Measurements from ENCODE around the gene PCSK2.

Gene PCSK2

GRCh38 chr20:17343656-17344452, 117.0 kb downstream of the PCSK2 start:
- no peak overlapping the region for H3K9ac ChIP-seq (ENCODE audit: low read length)
- no peaks in the 10 kb centered on the region for H3K9me2 ChIP-seq (replicated peaks; ENCODE audit: insufficient read depth, low read length)
- H4K20me1 ChIP-seq (ENCODE audit: insufficient read depth, low read length), result no peaks in the 10 kb centered on the region
- no peaks in the 10 kb centered on the region for H3K27me3 ChIP-seq (replicated peaks; ENCODE audit: insufficient read depth, low read length)
- no peaks in the 10 kb centered on the region for H3K79me2 ChIP-seq (ENCODE audit: low read length)
- H2AFZ ChIP-seq (ENCODE audit: low read length), result no peak overlapping the region
- TF ChIP-seq EZH2 (optimal IDR thresholded peaks at IDR 0.05; ENCODE audit: low read depth, low read length) (no peak), EZH2phosphoT487 (IDR thresholded peaks at IDR 0.05; ENCODE audit: low read length) (no peak)
- TF ChIP-seq, protein P1, sequence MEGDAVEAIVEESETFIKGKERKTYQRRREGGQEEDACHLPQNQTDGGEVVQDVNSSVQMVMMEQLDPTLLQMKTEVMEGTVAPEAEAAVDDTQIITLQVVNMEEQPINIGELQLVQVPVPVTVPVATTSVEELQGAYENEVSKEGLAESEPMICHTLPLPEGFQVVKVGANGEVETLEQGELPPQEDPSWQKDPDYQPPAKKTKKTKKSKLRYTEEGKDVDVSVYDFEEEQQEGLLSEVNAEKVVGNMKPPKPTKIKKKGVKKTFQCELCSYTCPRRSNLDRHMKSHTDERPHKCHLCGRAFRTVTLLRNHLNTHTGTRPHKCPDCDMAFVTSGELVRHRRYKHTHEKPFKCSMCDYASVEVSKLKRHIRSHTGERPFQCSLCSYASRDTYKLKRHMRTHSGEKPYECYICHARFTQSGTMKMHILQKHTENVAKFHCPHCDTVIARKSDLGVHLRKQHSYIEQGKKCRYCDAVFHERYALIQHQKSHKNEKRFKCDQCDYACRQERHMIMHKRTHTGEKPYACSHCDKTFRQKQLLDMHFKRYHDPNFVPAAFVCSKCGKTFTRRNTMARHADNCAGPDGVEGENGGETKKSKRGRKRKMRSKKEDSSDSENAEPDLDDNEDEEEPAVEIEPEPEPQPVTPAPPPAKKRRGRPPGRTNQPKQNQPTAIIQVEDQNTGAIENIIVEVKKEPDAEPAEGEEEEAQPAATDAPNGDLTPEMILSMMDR (IDR thresholded peaks at IDR 0.05; ENCODE audit: low read length), result no peak
- no peaks in the 10 kb centered on the region for H3K36me3 ChIP-seq (replicated peaks; ENCODE audit: insufficient read depth, low read length)
- H3K4me2 ChIP-seq (ENCODE audit: low read depth, low read length), result no peak overlapping the region
- no peak for DNase-seq
- H3K27ac ChIP-seq (ENCODE audit: low read length), result no peak overlapping the region
- no peaks in the 10 kb centered on the region for H3F3A ChIP-seq (ENCODE audit: insufficient read depth, low read length)
- H3K4me3 ChIP-seq (ENCODE audit: low read length), result no peak overlapping the region
- H3K9me3 ChIP-seq (replicated peaks; ENCODE audit: insufficient read depth, low read length), result no peaks in the 10 kb centered on the region
- H3K4me1 ChIP-seq (ENCODE audit: low read length), result no peaks in the 10 kb centered on the region

DNA sequence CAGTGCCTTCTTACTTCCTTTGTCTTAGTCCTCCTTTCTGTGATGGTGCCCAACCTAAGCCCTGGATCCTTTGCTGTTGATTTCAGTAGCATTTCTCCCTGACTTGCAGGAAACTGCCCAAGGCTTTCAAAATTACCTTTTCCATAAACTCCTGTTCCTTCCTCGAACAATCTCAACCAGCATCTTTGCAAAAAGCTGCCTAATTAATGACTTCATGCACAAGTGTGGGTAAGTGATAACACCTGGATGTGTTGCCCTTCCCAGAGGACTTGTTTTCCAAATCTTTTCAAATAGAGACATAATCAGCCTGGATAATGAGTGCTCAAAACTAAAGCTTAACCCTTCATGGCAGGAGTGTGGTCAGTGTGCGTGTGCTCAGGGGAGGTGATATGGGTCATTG, 118.0 kb downstream of the PCSK2 start:
- H3K4me1 ChIP-seq (ENCODE audit: low read length), result no peaks in the 10 kb centered on the region
- H3F3A ChIP-seq (ENCODE audit: insufficient read depth, low read length), result no peaks in the 10 kb centered on the region
- DNase-seq, result no peak
- no peaks in the 10 kb centered on the region for H4K20me1 ChIP-seq (ENCODE audit: insufficient read depth, low read length)
- H3K9me3 ChIP-seq (replicated peaks; ENCODE audit: insufficient read depth, low read length), result no peaks in the 10 kb centered on the region
- H3K9ac ChIP-seq (ENCODE audit: low read length), result no peak overlapping the region
- no peaks in the 10 kb centered on the region for H3K79me2 ChIP-seq (ENCODE audit: low read length)
- H3K36me3 ChIP-seq (replicated peaks; ENCODE audit: insufficient read depth, low read length), result no peaks in the 10 kb centered on the region
- no peaks in the 10 kb centered on the region for H3K9me2 ChIP-seq (replicated peaks; ENCODE audit: insufficient read depth, low read length)
- no peak overlapping the region for H3K4me3 ChIP-seq (ENCODE audit: low read length)
- no peak overlapping the region for H3K4me2 ChIP-seq (ENCODE audit: low read depth, low read length)
- H3K27me3 ChIP-seq (replicated peaks; ENCODE audit: insufficient read depth, low read length), result no peaks in the 10 kb centered on the region
- TF ChIP-seq EZH2phosphoT487 (IDR thresholded peaks at IDR 0.05; ENCODE audit: low read length) (no peak), EZH2 (optimal IDR thresholded peaks at IDR 0.05; ENCODE audit: low read depth, low read length) (no peak)
- TF ChIP-seq, protein P1 (IDR thresholded peaks at IDR 0.05; ENCODE audit: low read length), result no peak
- no peak overlapping the region for H3K27ac ChIP-seq (ENCODE audit: low read length)
- H2AFZ ChIP-seq (ENCODE audit: low read length), result no peak overlapping the region

DNA sequence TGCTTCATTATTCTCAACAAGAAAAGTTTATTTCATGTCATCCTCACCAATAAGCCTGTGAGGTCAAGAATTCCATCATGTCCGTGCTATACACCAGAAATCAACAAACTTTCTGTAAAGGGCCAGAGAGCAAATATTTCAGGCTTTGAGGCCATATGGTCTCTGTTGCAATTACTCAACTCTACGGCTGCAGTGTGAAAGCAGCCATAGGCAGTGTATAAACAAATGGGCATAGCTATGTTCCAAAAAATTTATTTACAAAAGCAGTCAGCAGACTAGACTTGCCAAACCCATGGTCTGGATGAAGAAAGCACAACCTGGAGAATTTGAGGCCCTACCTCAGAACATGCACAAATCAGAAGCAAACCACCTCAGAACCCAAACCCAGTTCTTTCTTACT, 118.5 kb downstream of the PCSK2 start:
- H3K27me3 ChIP-seq (replicated peaks; ENCODE audit: insufficient read depth, low read length), result no peaks in the 10 kb centered on the region
- no peak overlapping the region for H3K27ac ChIP-seq (ENCODE audit: low read length)
- no peaks in the 10 kb centered on the region for H3K36me3 ChIP-seq (replicated peaks; ENCODE audit: insufficient read depth, low read length)
- no peaks in the 10 kb centered on the region for H3K4me1 ChIP-seq (ENCODE audit: low read length)
- H3K4me3 ChIP-seq (ENCODE audit: low read length), result no peak overlapping the region
- no peaks in the 10 kb centered on the region for H4K20me1 ChIP-seq (ENCODE audit: insufficient read depth, low read length)
- no peaks in the 10 kb centered on the region for H3K79me2 ChIP-seq (ENCODE audit: low read length)
- H3K9ac ChIP-seq (ENCODE audit: low read length), result no peak overlapping the region
- TF ChIP-seq, protein P1 (IDR thresholded peaks at IDR 0.05; ENCODE audit: low read length), result no peak
- TF ChIP-seq EZH2phosphoT487 (IDR thresholded peaks at IDR 0.05; ENCODE audit: low read length) (no peak), EZH2 (optimal IDR thresholded peaks at IDR 0.05; ENCODE audit: low read depth, low read length) (no peak)
- no peaks in the 10 kb centered on the region for H3K9me2 ChIP-seq (replicated peaks; ENCODE audit: insufficient read depth, low read length)
- DNase-seq, result no peak
- H3F3A ChIP-seq (ENCODE audit: insufficient read depth, low read length), result no peaks in the 10 kb centered on the region
- no peak overlapping the region for H2AFZ ChIP-seq (ENCODE audit: low read length)
- no peaks in the 10 kb centered on the region for H3K9me3 ChIP-seq (replicated peaks; ENCODE audit: insufficient read depth, low read length)
- no peak overlapping the region for H3K4me2 ChIP-seq (ENCODE audit: low read depth, low read length)
